Smooth muscle cell of the brain vasculature (primary cell): ENCODE measurements around the gene CCDC190.
"Not testable (repeated sequence)": the region's sequence is repeated elsewhere in the genome, so short reads cannot be mapped to it uniquely, and the experiment has no call there.

Source experiments
- DNase-seq: peaks from one replicate; pipeline ENCODE4 v3.0.0-alpha.2; 2012; ENCODE audit warnings: low read depth, low spot score

The CCDC190 gene

GRCh38 chr1:162861101-162861500 lies at the start of gene CCDC190:
Gene CCDC190 (minus strand): TSS chr1:162861175. CDS start chr1:162859646, 1,529 bp downstream.
- no peak for DNase-seq

- DNase-seq, result no peak
These were observed 49.2 kb upstream of the CCDC190 start for GRCh38 chr1:162910161-162910560.

- DNase-seq, result no peak
These were observed 47.8 kb upstream of the CCDC190 start for GRCh38 chr1:162908780-162909179.

GRCh38 chr1:162908236-162908635 lies 47.3 kb upstream of the CCDC190 start:
- no peak for DNase-seq

GRCh38 chr1:162906485-162906884 lies 45.5 kb upstream of the CCDC190 start:
- DNase-seq, result no peak

GRCh38 chr1:162905174-162906158 lies 44.5 kb upstream of the CCDC190 start:
- DNase-seq, result no peak

- no peak for DNase-seq
These were observed 43.6 kb upstream of the CCDC190 start for GRCh38 chr1:162904579-162904978.

- DNase-seq, result no peak
These were observed 43.0 kb upstream of the CCDC190 start for GRCh38 chr1:162904023-162904422.

- DNase-seq, result no peak
These were observed 42.3 kb upstream of the CCDC190 start for GRCh38 chr1:162903246-162903645.

- no peak for DNase-seq
These were observed 41.4 kb upstream of the CCDC190 start for GRCh38 chr1:162902416-162902815.

GRCh38 chr1:162901243-162901642 lies 40.3 kb upstream of the CCDC190 start:
- no peak for DNase-seq

GRCh38 chr1:162899422-162900146 lies 38.6 kb upstream of the CCDC190 start:
- no peak for DNase-seq

- DNase-seq, result no peak
These were observed 32.6 kb upstream of the CCDC190 start for GRCh38 chr1:162893612-162893908.

GRCh38 chr1:162892906-162893611 lies 32.1 kb upstream of the CCDC190 start:
- DNase-seq, result no peak

- no peak for DNase-seq
These were observed 29.0 kb upstream of the CCDC190 start for GRCh38 chr1:162889989-162890388.

GRCh38 chr1:162886705-162887104 lies 25.7 kb upstream of the CCDC190 start:
- no peak for DNase-seq

GRCh38 chr1:162885265-162885664 lies 24.3 kb upstream of the CCDC190 start:
- no peak for DNase-seq

- DNase-seq, result no peak
These were observed 23.9 kb upstream of the CCDC190 start for GRCh38 chr1:162884831-162885230.

GRCh38 chr1:162882248-162882674 lies 21.3 kb upstream of the CCDC190 start:
- DNase-seq, result no peak

- DNase-seq, result no peak
These were observed 20.6 kb upstream of the CCDC190 start for GRCh38 chr1:162881590-162881989.

- DNase-seq, result not testable (repeated sequence)
These were observed 19.6 kb upstream of the CCDC190 start for GRCh38 chr1:162880617-162881016.

GRCh38 chr1:162878000-162878596 lies 17.1 kb upstream of the CCDC190 start:
- peak; percentile 85 for DNase-seq
